IMR-90 (cell line): ENCODE measurements around the gene HRH4. TPM values are rescaled to one million over a fixed set of nuclear protein-coding genes. Genes with fewer than 3 reads are reported as not detected.

Source experiments
- ATAC-seq: fragments of 200-7000 bp; cut with Tn5 transposase; 2 replicates; pipeline ENCODE4 v1.9.1; 2020; ENCODE audit warnings: low read depth, mild to moderate bottlenecking, moderate library complexity
- BruUV-seq: library from RNA; stranded (reverse); fragments of 400-500 nt; replicated peaks from 2 replicates; lab custom pipeline; 2021; lab: Mats Ljungman, UMichigan
- CTCF ChIA-PET: fragments of 300-600 bp; formaldehyde crosslinking; extraction: SDS; loops from one replicate; lab custom pipeline; 2021; ENCODE audit warnings: antibody characterized with exemption; lab: Yijun Ruan, JAX
- POLR2A ChIA-PET: fragments of 300-600 bp; sonication (Branson Sonifier 250); formaldehyde crosslinking; loops from one replicate; lab custom pipeline; 2022; ENCODE audit warnings: antibody characterized with exemption; ENCODE audit not compliant: unreplicated experiment; lab: Charles Lee
- DNase-seq: peaks from one replicate; pipeline ENCODE4 v3.0.0; 2013
- H2AFZ ChIP-seq: replicated peaks from 2 replicates; pipeline ENCODE3; 2013; ENCODE audit warnings: low read length, mild to moderate bottlenecking; ENCODE audit not compliant: poor library complexity
- H2AK5ac ChIP-seq: 2 replicates; pipeline ENCODE4 v1.6.1; 2013; ENCODE audit warnings: low read depth, low read length, inconsistent platforms
- H2AK9ac ChIP-seq: replicated peaks from 2 replicates; pipeline ENCODE3; 2013; ENCODE audit warnings: mild to moderate bottlenecking, low read depth, low read length, moderate library complexity; ENCODE audit not compliant: poor library complexity
- H2BK120ac ChIP-seq: 2 replicates; pipeline ENCODE4 v1.6.1; 2013; ENCODE audit warnings: low read depth, low read length, inconsistent platforms
- H2BK15ac ChIP-seq: 3 replicates; pipeline ENCODE4 v1.6.1; 2013; ENCODE audit warnings: low read depth, low read length, inconsistent platforms
- H2BK20ac ChIP-seq: 2 replicates; pipeline ENCODE4 v1.6.1; 2013; ENCODE audit warnings: low read depth, mild to moderate bottlenecking, inconsistent platforms, low read length, moderate library complexity
- H2BK5ac ChIP-seq: 2 replicates; pipeline ENCODE4 v1.6.1; 2013; ENCODE audit warnings: mild to moderate bottlenecking, low read depth, low read length, inconsistent platforms; ENCODE audit not compliant: poor library complexity, severe bottlenecking
- H3K14ac ChIP-seq: replicated peaks from 2 replicates; pipeline ENCODE4 v1.6.1; 2013; ENCODE audit warnings: low read depth, low read length, inconsistent platforms
- H3K18ac ChIP-seq: 2 replicates; pipeline ENCODE4 v1.6.1; 2013; ENCODE audit warnings: low read depth, low read length, control low read depth
- H3K23ac ChIP-seq: 2 replicates; pipeline ENCODE4 v1.6.1; 2013; ENCODE audit warnings: low read depth, low read length, inconsistent platforms
- H3K27ac ChIP-seq: 2 replicates; pipeline ENCODE4 v1.5.1; 2013; ENCODE audit warnings: mild to moderate bottlenecking, control low read depth, low read length; ENCODE audit not compliant: insufficient read depth
- H3K27me3 ChIP-seq: 2 replicates; pipeline ENCODE4 v1.6.1; 2013; ENCODE audit warnings: low read length; ENCODE audit not compliant: control insufficient read depth, insufficient read depth
- H3K36me3 ChIP-seq: 2 replicates; pipeline ENCODE4 v1.6.1; 2013; ENCODE audit warnings: low read length, mixed read lengths; ENCODE audit not compliant: control insufficient read depth, insufficient read depth
- H3K4ac ChIP-seq: 2 replicates; pipeline ENCODE4 v1.6.1; 2013; ENCODE audit warnings: low read depth, low read length, inconsistent platforms
- H3K4me1 ChIP-seq: 2 replicates; pipeline ENCODE4 v1.6.1; 2013; ENCODE audit warnings: low read length, mixed read lengths; ENCODE audit not compliant: control insufficient read depth, insufficient read depth
- H3K4me2 ChIP-seq: 2 replicates; pipeline ENCODE4 v1.6.1; 2013; ENCODE audit warnings: low read depth, mild to moderate bottlenecking, control low read depth, low read length, moderate library complexity
- H3K4me3 ChIP-seq: 2 replicates; pipeline ENCODE4 v1.5.1; 2013; ENCODE audit warnings: low read depth, mild to moderate bottlenecking, control low read depth, low read length, moderate library complexity; ENCODE audit not compliant: insufficient read depth
- H3K56ac ChIP-seq: 2 replicates; pipeline ENCODE4 v1.6.1; 2013; ENCODE audit warnings: low read length, inconsistent platforms; ENCODE audit not compliant: insufficient read depth; ENCODE audit errors: extremely low read depth
- H3K79me1 ChIP-seq, 2 experiments: 2 replicates each; pipeline ENCODE4 v1.6.1; 2013; ENCODE audit warnings: low read length in 2 of 2, inconsistent platforms in 1 of 2, low read depth in 1 of 2
- H3K9ac ChIP-seq: 2 replicates; pipeline ENCODE4 v1.6.1; 2013; ENCODE audit warnings: low read depth, low read length, control low read depth
- H3K9me1 ChIP-seq: 2 replicates; pipeline ENCODE4 v1.6.1; 2013; ENCODE audit warnings: low read length, inconsistent platforms; ENCODE audit not compliant: insufficient read depth
- H3K9me3 ChIP-seq: 2 replicates; pipeline ENCODE4 v1.6.1; 2013; ENCODE audit warnings: low read length; ENCODE audit not compliant: control insufficient read depth, insufficient read depth
- H4K20me1 ChIP-seq: 2 replicates; pipeline ENCODE4 v1.6.1; 2013; ENCODE audit warnings: low read length, inconsistent platforms; ENCODE audit not compliant: insufficient read depth
- H4K5ac ChIP-seq: 2 replicates; pipeline ENCODE4 v1.6.1; 2013; ENCODE audit warnings: mild to moderate bottlenecking, low read depth, low read length, control low read depth
- H4K8ac ChIP-seq, 2 experiments: 2 replicates each; pipeline ENCODE4 v1.6.1; 2013; ENCODE audit warnings: low read depth in 2 of 2, low read length in 2 of 2, control low read depth in 1 of 2, inconsistent platforms in 1 of 2
- H4K91ac ChIP-seq: 2 replicates; pipeline ENCODE4 v1.6.1; 2013; ENCODE audit warnings: low read depth, low read length, inconsistent platforms; ENCODE audit not compliant: insufficient read depth
- BHLHE40 ChIP-seq: fragments of 150-350 bp; IDR thresholded peaks from 2 replicates; pipeline ENCODE4 v1.6.1; 2016; ENCODE audit warnings: mild to moderate bottlenecking, low read depth, low read length
- CEBPB ChIP-seq: IDR thresholded peaks from 2 replicates; pipeline ENCODE4 v1.6.1; 2012; ENCODE audit warnings: low read depth, low read length, improper control_type of control experiment
- CHD1 ChIP-seq: IDR thresholded peaks from 2 replicates; pipeline ENCODE4 v1.6.1; 2012; ENCODE audit warnings: low read depth, low read length, improper control_type of control experiment
- MAFK ChIP-seq: IDR thresholded peaks from 2 replicates; pipeline ENCODE4 v1.6.1; 2012; ENCODE audit warnings: low read depth, low read length, improper control_type of control experiment
- MXI1 ChIP-seq: IDR thresholded peaks from 2 replicates; pipeline ENCODE4 v1.6.1; 2012; ENCODE audit warnings: low read depth, mild to moderate bottlenecking, low read length, moderate library complexity, borderline replicate concordance
- NFE2L2 ChIP-seq: fragments of 150-350 bp; IDR thresholded peaks from 2 replicates; pipeline ENCODE4 v1.6.1; 2016; ENCODE audit warnings: low read depth, mild to moderate bottlenecking, low read length
- POLR2A ChIP-seq: IDR thresholded peaks from 2 replicates; pipeline ENCODE4 v1.6.1; 2012; ENCODE audit warnings: mild to moderate bottlenecking, low read depth, low read length
- RAD21 ChIP-seq: IDR thresholded peaks from 2 replicates; pipeline ENCODE4 v1.6.1; 2012; ENCODE audit warnings: low read length, improper control_type of control experiment
- RCOR1 ChIP-seq: IDR thresholded peaks from 2 replicates; pipeline ENCODE4 v1.6.1; 2012; ENCODE audit warnings: mild to moderate bottlenecking, low read length, improper control_type of control experiment; ENCODE audit not compliant: insufficient replicate concordance
- RFX5 ChIP-seq: IDR thresholded peaks from 2 replicates; pipeline ENCODE4 v1.8.0; 2012; ENCODE audit warnings: low read depth, mild to moderate bottlenecking, low read length, moderate library complexity
- SMC3 ChIP-seq: fragments of 150-350 bp; IDR thresholded peaks from 2 replicates; pipeline ENCODE4 v1.6.1; 2016; ENCODE audit warnings: low read depth, mild to moderate bottlenecking, antibody characterized with exemption, low read length, moderate library complexity
- WGBS, 2 experiments: methylation state at CpG; one replicate each; pipeline versions ENCODE4 v1.1.5 to v1.1.7; 2013; ENCODE audit warnings: missing lambda C conversion rate in 2 of 2; ENCODE audit not compliant: insufficient read length in 1 of 2; ENCODE audit errors: extremely low coverage in 2 of 2; 5-methylcytosine and 5-hydroxymethylcytosine counted together
- dilution Hi-C: fragments of 300-500 bp; cut with HindIII; formaldehyde crosslinking; loops from one replicate; pipeline ENCODE4 v1.14.3; 2018; ENCODE audit warnings: low sequenced_read_pairs; ENCODE audit not compliant: unreplicated experiment
- in situ Hi-C: fragments of 300-500 bp; cut with MboI; formaldehyde crosslinking; loops from 3 replicates; pipeline ENCODE4 v1.14.3; 2019; ENCODE audit warnings: low sequenced_read_pairs, inconsistent platforms, mixed read lengths
- intact Hi-C: fragments of 100-400 bp; cut with micrococcal nuclease; formaldehyde crosslinking; loops from 2 replicates; pipeline ENCODE4 v1.10.0; 2022
- polyA plus RNA-seq, 3 experiments: library from polyadenylated mRNA; depleted of rRNA; stranded (reverse); fragments of >200 nt; gene quantifications; 2 replicates each; pipeline ENCODE4 v1.2.3, GENCODE V29; 2012; ENCODE audit warnings: low replicate concordance in 1 of 3
- total RNA-seq: library from RNA; depleted of rRNA; stranded (reverse); fragments of >200 nt; gene quantifications from 2 replicates; pipeline ENCODE4 v1.2.3, GENCODE V29; 2012
- TF ChIP-seq, protein P1 (sequence below): fragments of 150-350 bp; IDR thresholded peaks from 2 replicates; pipeline ENCODE4 v1.6.1; 2017; ENCODE audit warnings: mild to moderate bottlenecking, antibody characterized with exemption, low read length, low read depth
- TF ChIP-seq, protein P2 (sequence below): conservative IDR thresholded peaks from 2 replicates; pipeline ENCODE4 v1.5.1; 2012; ENCODE audit warnings: mild to moderate bottlenecking, low read depth, low read length, improper control_type of control experiment
- TF ChIP-seq, protein P3 (sequence below): fragments of 150-350 bp; IDR thresholded peaks from 2 replicates; pipeline ENCODE4 v1.6.1; 2016; ENCODE audit warnings: low read depth, mild to moderate bottlenecking, low read length, moderate library complexity, borderline replicate concordance

Gene HRH4
- total and polyA plus RNA-seq, 2 of the 4 experiments (the other 2 are of a cell fraction), result not detected

DNA sequence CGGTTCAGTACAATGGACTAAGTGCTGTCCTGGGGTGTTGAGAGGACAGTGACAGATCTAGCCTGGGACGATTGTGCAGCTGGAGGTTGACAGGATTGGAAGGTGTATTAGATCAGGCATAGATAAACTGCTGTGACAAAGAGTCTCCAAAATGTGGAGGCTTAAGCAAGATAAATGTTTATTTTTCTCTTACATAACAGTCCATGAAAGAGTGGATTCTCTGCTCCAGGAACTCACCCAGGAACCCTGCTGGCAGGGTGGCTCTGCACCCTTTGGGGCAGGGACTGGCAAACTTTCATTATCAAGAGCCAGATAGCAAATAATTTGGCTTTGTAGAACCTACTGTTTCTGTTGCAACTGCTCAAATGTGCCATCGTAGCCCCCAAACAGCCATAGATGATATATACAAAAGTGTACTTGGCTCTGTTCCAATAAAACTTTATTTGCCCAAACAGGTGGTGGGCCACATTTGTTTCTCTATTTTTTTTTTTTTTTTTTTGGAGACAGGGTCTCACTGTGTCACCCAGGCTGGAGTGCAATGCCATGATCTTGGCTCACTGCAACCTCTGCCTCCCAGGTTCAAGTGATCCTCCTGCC is 9.7 kb downstream of the HRH4 start:
- Histone ChIP-seq H3K27me3 (peaks cover 2% of the 10 kb centered on the region), H3K27ac (no peak overlapping the region), H4K20me1 (no peaks in the 10 kb centered on the region), H3K4me3 (no peak overlapping the region), H4K8ac (no peak overlapping the region), H2AK5ac (no peak overlapping the region), H2AFZ (no peak overlapping the region), H2BK15ac (no peak overlapping the region), H3K23ac (no peak overlapping the region), H3K9me1 (no peaks in the 10 kb centered on the region), H2AK9ac (no peak overlapping the region), H3K9me3 (no peaks in the 10 kb centered on the region), H3K56ac (no peak overlapping the region), H3K4me1 (no peaks in the 10 kb centered on the region), H4K91ac (no peak overlapping the region), H2BK20ac (no peak overlapping the region), H3K79me1 (no peaks in the 10 kb centered on the region), H2BK5ac (no peak overlapping the region), H3K14ac (no peak overlapping the region), H3K4me2 (no peak overlapping the region), H3K4ac (no peak overlapping the region), H4K5ac (no peak overlapping the region), H3K36me3 (no peaks in the 10 kb centered on the region), H2BK120ac (no peak overlapping the region), H3K18ac (no peak overlapping the region), H3K9ac (no peak overlapping the region)
- no TSS peak for BruUV-seq
- ChIA-PET POLR2A (no interaction called here), CTCF (interaction anchor here (0.8 kb wide), 1 partner anchor 17 kb away, joined by 3 read pairs; no protein-coding TSS in a partner anchor)
- WGBS, 2 experiments, result no CpG with 5 or more reads among the region's 3 CpGs
- dilution Hi-C loops, result no loop called here
- ATAC-seq (no peak), DNase-seq (no peak)
- intact Hi-C loops, result no loop called here
- TF ChIP-seq, protein P1, sequence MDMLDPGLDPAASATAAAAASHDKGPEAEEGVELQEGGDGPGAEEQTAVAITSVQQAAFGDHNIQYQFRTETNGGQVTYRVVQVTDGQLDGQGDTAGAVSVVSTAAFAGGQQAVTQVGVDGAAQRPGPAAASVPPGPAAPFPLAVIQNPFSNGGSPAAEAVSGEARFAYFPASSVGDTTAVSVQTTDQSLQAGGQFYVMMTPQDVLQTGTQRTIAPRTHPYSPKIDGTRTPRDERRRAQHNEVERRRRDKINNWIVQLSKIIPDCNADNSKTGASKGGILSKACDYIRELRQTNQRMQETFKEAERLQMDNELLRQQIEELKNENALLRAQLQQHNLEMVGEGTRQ, result no peak
- TF ChIP-seq RFX5 (no peak), RAD21 (no peak), MXI1 (no peak), SMC3 (no peak), MAFK (no peak), RCOR1 (no peak), CHD1 (no peak), NFE2L2 (no peak), CEBPB (no peak), BHLHE40 (no peak), POLR2A (no peak)
- TF ChIP-seq, protein P2, sequence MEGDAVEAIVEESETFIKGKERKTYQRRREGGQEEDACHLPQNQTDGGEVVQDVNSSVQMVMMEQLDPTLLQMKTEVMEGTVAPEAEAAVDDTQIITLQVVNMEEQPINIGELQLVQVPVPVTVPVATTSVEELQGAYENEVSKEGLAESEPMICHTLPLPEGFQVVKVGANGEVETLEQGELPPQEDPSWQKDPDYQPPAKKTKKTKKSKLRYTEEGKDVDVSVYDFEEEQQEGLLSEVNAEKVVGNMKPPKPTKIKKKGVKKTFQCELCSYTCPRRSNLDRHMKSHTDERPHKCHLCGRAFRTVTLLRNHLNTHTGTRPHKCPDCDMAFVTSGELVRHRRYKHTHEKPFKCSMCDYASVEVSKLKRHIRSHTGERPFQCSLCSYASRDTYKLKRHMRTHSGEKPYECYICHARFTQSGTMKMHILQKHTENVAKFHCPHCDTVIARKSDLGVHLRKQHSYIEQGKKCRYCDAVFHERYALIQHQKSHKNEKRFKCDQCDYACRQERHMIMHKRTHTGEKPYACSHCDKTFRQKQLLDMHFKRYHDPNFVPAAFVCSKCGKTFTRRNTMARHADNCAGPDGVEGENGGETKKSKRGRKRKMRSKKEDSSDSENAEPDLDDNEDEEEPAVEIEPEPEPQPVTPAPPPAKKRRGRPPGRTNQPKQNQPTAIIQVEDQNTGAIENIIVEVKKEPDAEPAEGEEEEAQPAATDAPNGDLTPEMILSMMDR, result no peak
- TF ChIP-seq, protein P3, sequence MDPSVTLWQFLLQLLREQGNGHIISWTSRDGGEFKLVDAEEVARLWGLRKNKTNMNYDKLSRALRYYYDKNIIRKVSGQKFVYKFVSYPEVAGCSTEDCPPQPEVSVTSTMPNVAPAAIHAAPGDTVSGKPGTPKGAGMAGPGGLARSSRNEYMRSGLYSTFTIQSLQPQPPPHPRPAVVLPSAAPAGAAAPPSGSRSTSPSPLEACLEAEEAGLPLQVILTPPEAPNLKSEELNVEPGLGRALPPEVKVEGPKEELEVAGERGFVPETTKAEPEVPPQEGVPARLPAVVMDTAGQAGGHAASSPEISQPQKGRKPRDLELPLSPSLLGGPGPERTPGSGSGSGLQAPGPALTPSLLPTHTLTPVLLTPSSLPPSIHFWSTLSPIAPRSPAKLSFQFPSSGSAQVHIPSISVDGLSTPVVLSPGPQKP, result no peak
- in situ Hi-C loops, result no loop called here
